Psoas muscle (tissue), 8 donors: ENCODE data around the gene ADSS1. TPM values are rescaled to one million over a fixed set of nuclear protein-coding genes. Genes with fewer than 3 reads are reported as not detected.

Source experiments
- ATAC-seq, 4 donors: fragments of 200-7000 bp; cut with Tn5 transposase; one replicate each; pipeline ENCODE4 v1.9.1; 2020; ENCODE audit warnings: moderate library complexity in 3 of 4, mild to moderate bottlenecking in 2 of 4
- DNase-seq, 2 donors: peaks; one replicate each; pipeline ENCODE4 v3.0.0-alpha.2; 2020
- H3K27ac ChIP-seq: fragments of 200-600 bp; one replicate; pipeline ENCODE4 v1.8.0; 2022
- H3K27me3 ChIP-seq, 3 donors: fragments of 200-600 bp in 1 of 3; one replicate each; pipeline versions ENCODE4 v1.6.1 to v1.8.0; 2013 to 2022; ENCODE audit warnings: low read length in 2 of 3, mild to moderate bottlenecking in 2 of 3, moderate library complexity in 1 of 3; ENCODE audit not compliant: insufficient read depth in 3 of 3
- H3K36me3 ChIP-seq, 2 donors: fragments of 200-600 bp in 1 of 2; one replicate each; pipeline versions ENCODE4 v1.6.1 to v1.8.0; 2013 to 2022; ENCODE audit warnings: low read depth in 1 of 2, mild to moderate bottlenecking in 1 of 2, moderate library complexity in 1 of 2; ENCODE audit not compliant: insufficient read depth in 1 of 2
- H3K4me1 ChIP-seq: fragments of 200-600 bp; one replicate; pipeline ENCODE4 v1.8.0; 2022
- H3K4me3 ChIP-seq: fragments of 200-600 bp; one replicate; pipeline ENCODE4 v1.8.0; 2022; ENCODE audit warnings: mild to moderate bottlenecking
- H3K9me3 ChIP-seq: fragments of 200-600 bp; one replicate; pipeline ENCODE4 v1.8.0; 2022
- WGBS, 3 donors: extraction: QIAGEN DNeasy Blood & Tissue Kit; methylation state at CpG; one replicate each; pipeline versions ENCODE4 v1.1.6 to v1.1.7; 2013; 5-methylcytosine and 5-hydroxymethylcytosine counted together
- intact Hi-C, 2 donors: fragments of 100-400 bp; cut with DNase I; formaldehyde crosslinking; loops; one replicate each; pipeline versions ENCODE4 v1.11.0 to v1.14.2; 2022
- polyA plus RNA-seq, 3 donors: library from polyadenylated mRNA; stranded (reverse); fragments of 200-250 nt; gene quantifications; one replicate each; pipeline ENCODE4 v1.2.3, GENCODE V29; 2013
- total RNA-seq, 4 donors: library from RNA; stranded (reverse); fragmentation: NEBNext Ultra II Directional in 2 of 4; extraction: Animal tissue kit (Norgen Biotek cat#: 25700) in 2 of 4; gene quantifications; one replicate each; pipeline versions ENCODE4 v1.2.1 to v1.2.4, GENCODE V29; 2021 to 2023
- TF ChIP-seq, protein P1 (sequence below): fragments of 200-600 bp; IDR thresholded peaks from one replicate; pipeline ENCODE4 v1.8.0; 2022; ENCODE audit warnings: antibody characterized with exemption
- donor health status: healthy with polysubstance abuse.
- donor health status: DM: no; HTN: no; CAD: no; lungs with moderate emphysema.
- donor health status: Bipolar disorder and iron deficiency.
- donor health status: healthy.
- donor health status: DM: yes; HTN: yes; CAD: no.
- donor health status: DM: no; HTN: no; CAD: no.
- donor health status: DM: no; HTN: no; CAD: no.
- donor health status: DM: yes; HTN: yes; CAD: no.

ADSS1 gene
- total and polyA plus RNA-seq, 7 donors = 187 to 394 (median 300) TPM

DNA sequence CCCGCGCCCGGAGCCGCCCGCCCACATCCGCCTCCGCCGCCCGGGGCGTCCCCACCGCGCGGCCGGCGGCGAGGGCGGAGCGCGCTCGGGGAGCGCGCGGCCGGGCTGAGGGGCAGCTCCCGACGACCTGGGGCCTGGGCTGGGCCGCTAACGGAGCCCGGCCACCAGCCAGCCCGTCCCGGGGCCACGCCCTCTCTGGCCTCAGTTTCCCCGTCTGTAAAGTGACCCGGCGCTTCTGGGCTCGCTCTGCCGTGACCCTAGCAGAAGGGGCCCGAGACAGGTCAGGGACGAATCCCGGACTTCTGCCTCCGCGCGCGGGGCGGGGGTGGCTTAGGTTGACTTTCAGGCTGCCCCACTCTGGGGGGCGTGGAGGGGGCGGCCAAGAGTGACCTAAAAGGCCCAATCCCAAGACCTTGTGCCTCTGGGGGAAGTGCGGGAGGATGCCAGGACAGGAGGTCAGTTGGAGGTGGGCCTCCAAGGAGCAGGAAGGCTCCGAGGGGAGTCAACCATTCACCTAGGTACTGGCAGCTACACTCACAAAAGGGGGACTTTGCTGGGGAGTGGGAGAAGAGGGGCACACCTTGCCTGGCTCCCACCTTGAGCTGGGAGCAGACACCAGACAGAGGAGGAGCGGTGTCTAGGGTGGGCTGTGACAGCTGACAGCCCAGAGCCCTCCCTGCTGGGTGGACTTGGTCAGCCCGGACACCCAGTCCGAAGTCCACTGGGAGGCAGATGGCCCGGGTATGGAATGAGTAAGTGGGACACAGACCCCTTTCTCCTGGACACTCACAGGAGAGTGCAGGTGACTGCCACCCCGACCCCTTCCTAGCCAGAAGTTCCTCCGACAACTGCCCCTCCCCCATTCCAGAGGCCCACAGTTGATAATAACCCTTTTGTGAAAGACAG lies 72.0 kb downstream of the ADSS1 start:
- Histone ChIP-seq H3K9me3 (no peaks in the 10 kb centered on the region), H3K27me3 (no peaks in the 10 kb centered on the region), H3K4me3 (peak overlapping the region; percentile 72), H3K4me1 (peaks cover 30% of the 10 kb centered on the region), H3K27ac (peak overlapping the region; percentile 89), H3K36me3 (peaks cover 0 to 8% of the 10 kb centered on the region in 2 donors)
- ATAC-seq = peak; percentile 49 to 61 (median 54)
- TF ChIP-seq, protein P1, sequence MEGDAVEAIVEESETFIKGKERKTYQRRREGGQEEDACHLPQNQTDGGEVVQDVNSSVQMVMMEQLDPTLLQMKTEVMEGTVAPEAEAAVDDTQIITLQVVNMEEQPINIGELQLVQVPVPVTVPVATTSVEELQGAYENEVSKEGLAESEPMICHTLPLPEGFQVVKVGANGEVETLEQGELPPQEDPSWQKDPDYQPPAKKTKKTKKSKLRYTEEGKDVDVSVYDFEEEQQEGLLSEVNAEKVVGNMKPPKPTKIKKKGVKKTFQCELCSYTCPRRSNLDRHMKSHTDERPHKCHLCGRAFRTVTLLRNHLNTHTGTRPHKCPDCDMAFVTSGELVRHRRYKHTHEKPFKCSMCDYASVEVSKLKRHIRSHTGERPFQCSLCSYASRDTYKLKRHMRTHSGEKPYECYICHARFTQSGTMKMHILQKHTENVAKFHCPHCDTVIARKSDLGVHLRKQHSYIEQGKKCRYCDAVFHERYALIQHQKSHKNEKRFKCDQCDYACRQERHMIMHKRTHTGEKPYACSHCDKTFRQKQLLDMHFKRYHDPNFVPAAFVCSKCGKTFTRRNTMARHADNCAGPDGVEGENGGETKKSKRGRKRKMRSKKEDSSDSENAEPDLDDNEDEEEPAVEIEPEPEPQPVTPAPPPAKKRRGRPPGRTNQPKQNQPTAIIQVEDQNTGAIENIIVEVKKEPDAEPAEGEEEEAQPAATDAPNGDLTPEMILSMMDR = no peak
- intact Hi-C loops = loop anchor here in 1 of 2 donors (5.0 kb wide), 1 partner anchor 39 kb away; no protein-coding TSS in a partner anchor
- WGBS, 3 donors = 11 to 21% (median 17%) methylated on average over 31 to 55 of the region's 55 CpGs
- peak; percentile 70 to 75 for DNase-seq

DNA sequence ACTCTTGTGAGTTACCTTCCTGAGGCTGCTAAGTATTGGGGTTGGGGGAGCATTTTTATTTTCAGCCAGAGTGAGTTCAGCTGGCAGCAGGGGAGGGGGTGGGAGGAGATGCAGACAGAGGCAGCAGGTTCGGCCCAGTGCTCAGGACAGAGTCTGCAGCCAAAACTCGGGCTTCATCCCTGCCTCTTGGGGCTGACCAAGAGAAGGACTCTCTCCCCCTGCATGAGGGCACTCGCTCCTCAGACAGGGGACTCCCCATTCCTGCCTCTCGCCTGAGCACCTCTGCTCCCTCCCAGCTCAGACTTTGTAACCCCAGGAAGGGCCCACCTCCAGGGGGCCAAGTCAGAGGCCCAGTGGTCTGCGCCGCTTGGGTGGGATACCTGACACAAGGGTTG lies 72.7 kb downstream of the ADSS1 start:
- Histone ChIP-seq H3K27ac (peak overlapping the region; percentile 17), H3K4me3 (no peak overlapping the region), H3K36me3 (peaks cover 0 to 2% of the 10 kb centered on the region in 2 donors), H3K9me3 (no peaks in the 10 kb centered on the region), H3K4me1 (peaks cover 37% of the 10 kb centered on the region), H3K27me3 (no peaks in the 10 kb centered on the region)
- ATAC-seq (no peak), DNase-seq (no peak)
- TF ChIP-seq, protein P1 = no peak
- WGBS, 3 donors = 78 to 90% (median 80%) methylated on average over 6 of the region's 6 CpGs
- intact Hi-C loops = loop anchor here in 1 of 2 donors (5.0 kb wide), 1 partner anchor 39 kb away; no protein-coding TSS in a partner anchor

Other genes with a start within 250 kb of the ADSS1 start
- 1 to 10 TPM in 1 of 4 donors, under 1 TPM in 3; 0.32 to 7.3 (median 0.33) TPM for gene C14orf180, start 144.5 kb upstream of the ADSS1 start, total RNA-seq
- gene C14orf180, start 144.5 kb upstream of the ADSS1 start, polyA plus RNA-seq = 1 to 10 TPM in 2 of 3 donors, under 1 TPM in 1; 0.58 to 4.0 (median 1.9) TPM
- not detected for gene TMEM179, start 119.5 kb upstream of the ADSS1 start, total RNA-seq
- gene TMEM179, start 119.5 kb upstream of the ADSS1 start, polyA plus RNA-seq = under 1 TPM in 1 of 3 donors, not detected in 2; 0.01 TPM
- 10 to 100 TPM; 16.4 to 26.3 (median 23.4) TPM for gene INF2, start 34.6 kb upstream of the ADSS1 start, total RNA-seq
- gene INF2, start 34.6 kb upstream of the ADSS1 start, polyA plus RNA-seq = 10 to 100 TPM; 12.0 to 29.1 (median 12.8) TPM
- 100 to 1,000 TPM in 1 of 4 donors, 10 to 100 TPM in 3; 55.8 to 105 (median 84.5) TPM for gene SIVA1, start 28.9 kb downstream of the ADSS1 start, total RNA-seq
- 100 to 1,000 TPM; 147 to 233 (median 233) TPM for gene SIVA1, start 28.9 kb downstream of the ADSS1 start, polyA plus RNA-seq
- gene AKT1, start 71.5 kb downstream of the ADSS1 start, total RNA-seq = 10 to 100 TPM; 54.9 to 79.3 (median 60.0) TPM
- gene AKT1, start 71.5 kb downstream of the ADSS1 start, polyA plus RNA-seq = 100 to 1,000 TPM in 1 of 3 donors, 10 to 100 TPM in 2; 51.9 to 102 (median 62.0) TPM
- gene ZBTB42, start 76.9 kb downstream of the ADSS1 start, total RNA-seq = 1 to 10 TPM; 4.2 to 7.4 (median 5.8) TPM
- gene ZBTB42, start 76.9 kb downstream of the ADSS1 start, polyA plus RNA-seq = 1 to 10 TPM; 4.7 to 6.6 (median 6.2) TPM
- 10 to 100 TPM in 1 of 4 donors, 1 to 10 TPM in 3; 6.3 to 15.7 (median 7.7) TPM for gene CEP170B, start 141.0 kb downstream of the ADSS1 start, total RNA-seq
- gene CEP170B, start 141.0 kb downstream of the ADSS1 start, polyA plus RNA-seq = 1 to 10 TPM; 2.0 to 5.8 (median 3.3) TPM
- under 1 TPM in 2 of 4 donors, not detected in 2; 0.04 to 0.25 TPM for gene PLD4, start 200.7 kb downstream of the ADSS1 start, total RNA-seq
- gene PLD4, start 200.7 kb downstream of the ADSS1 start, polyA plus RNA-seq = not detected